BLaER1 treated with 17β-estradiol and CSF1 and Interleukin-3, amounts not matched to agents 10 nM and 100 nM (cell line): Measurements from ENCODE around the gene MLH3.
"Not testable (repeated sequence)": the region's sequence is repeated elsewhere in the genome, so short reads cannot be mapped to it uniquely, and the experiment has no call there.

Experiments
- H3K27ac ChIP-seq, 11 experiments: shearing (Covaris generic); formaldehyde crosslinking; 2 replicates each; pipeline ENCODE4 v1.8.1; 2022
- H3K27me3 ChIP-seq, 11 experiments: shearing (Covaris generic); formaldehyde crosslinking; 2 replicates each; pipeline ENCODE4 v1.8.1; 2022
- H3K36me3 ChIP-seq, 11 experiments: shearing (Covaris generic); formaldehyde crosslinking; 2 replicates each; pipeline ENCODE4 v1.8.1; 2022
- H3K4me1 ChIP-seq, 10 experiments: shearing (Covaris generic); formaldehyde crosslinking; 2 replicates each; pipeline ENCODE4 v1.8.1; 2022
- H3K4me2 ChIP-seq, 11 experiments: shearing (Covaris generic); formaldehyde crosslinking; 2 replicates each; pipeline ENCODE4 v1.8.1; 2022
- H3K4me3 ChIP-seq, 10 experiments: shearing (Covaris generic); formaldehyde crosslinking; 2 replicates each; pipeline ENCODE4 v1.8.1; 2022
- H3K9ac ChIP-seq, 11 experiments: shearing (Covaris generic); formaldehyde crosslinking; 2 replicates each; pipeline ENCODE4 v1.8.1; 2022
- H3K9me3 ChIP-seq, 11 experiments: shearing (Covaris generic); formaldehyde crosslinking; replicated peaks in 1 of 11; 2 replicates each; pipeline ENCODE4 v1.8.1; 2022
- H4K20me1 ChIP-seq, 11 experiments: shearing (Covaris generic); formaldehyde crosslinking; 2 replicates each; pipeline ENCODE4 v1.8.1; 2022
- Cebpa-rat ChIP-seq, 11 experiments: shearing (Covaris generic); IDR thresholded peaks; 2 replicates each; pipeline ENCODE4 v1.8.1; 2022

MLH3 gene

DNA sequence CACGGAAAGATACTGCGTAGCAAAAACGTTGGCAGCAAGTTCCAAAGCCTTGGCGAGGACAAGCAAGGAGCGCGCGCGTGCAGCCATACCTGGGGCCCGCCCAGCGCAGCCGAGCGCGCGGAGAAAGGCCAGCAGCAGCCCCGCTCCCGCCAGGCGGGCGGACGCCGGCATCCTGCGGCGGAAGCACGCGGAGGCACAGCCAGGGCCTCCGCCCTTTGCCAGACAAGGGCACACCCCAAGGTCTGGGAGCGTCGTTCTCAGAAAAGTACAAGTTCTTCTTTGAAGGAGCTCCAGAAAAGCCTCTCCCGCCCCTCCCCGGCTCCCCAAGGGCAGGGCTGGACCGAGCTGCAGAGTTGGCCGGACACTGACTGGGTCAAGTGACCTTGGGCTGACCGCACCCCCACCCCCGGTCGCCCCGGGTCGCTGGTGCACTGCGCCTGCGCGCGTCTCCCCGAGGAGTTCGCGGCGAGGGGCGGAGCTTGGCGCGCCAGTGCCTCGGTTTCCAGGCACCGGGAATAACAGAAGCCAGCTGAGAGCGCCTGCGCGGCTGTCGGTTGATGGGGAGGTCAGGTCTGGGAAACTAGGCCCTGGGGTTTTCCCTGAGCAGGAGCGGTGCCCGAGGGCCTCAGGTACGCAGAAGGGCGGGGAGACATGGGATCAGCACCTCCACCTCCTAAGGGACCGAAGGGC is 18.0 kb upstream of the MLH3 start, which contains the start of gene ZC2HC1C:
Gene ZC2HC1C, plus strand, starts transcription at position 521 of the 690 bp plus-strand sequence. CDS start 933 bp downstream, outside the sequence.
- Histone ChIP-seq H3K27ac (peak within 1 kb of the TSS in 9 of 11 experiments; percentile 6 to 70 (median 52); a peak in 14 of 22 replicates), H3K4me2 (peak within 1 kb of the TSS; percentile 66 to 92 (median 85)), H3K27me3 (peaks cover 19 to 39% (median 32%) of the 10 kb centered on the region in 11 experiments), H4K20me1 (no peaks in the 10 kb centered on the region), H3K4me3 (peak within 1 kb of the TSS; percentile 43 to 63 (median 49)), H3K9ac (peak within 1 kb of the TSS; percentile 33 to 69 (median 58); a peak in 20 of 22 replicates), H3K9me3 (no peaks in the 10 kb centered on the region), H3K36me3 (no peaks in the 10 kb centered on the region), H3K4me1 (peaks cover 15 to 36% (median 17%) of the 10 kb centered on the region in 10 experiments)
- TF ChIP-seq Cebpa-rat (IDR thresholded peaks at IDR 0.05): no peak

DNA sequence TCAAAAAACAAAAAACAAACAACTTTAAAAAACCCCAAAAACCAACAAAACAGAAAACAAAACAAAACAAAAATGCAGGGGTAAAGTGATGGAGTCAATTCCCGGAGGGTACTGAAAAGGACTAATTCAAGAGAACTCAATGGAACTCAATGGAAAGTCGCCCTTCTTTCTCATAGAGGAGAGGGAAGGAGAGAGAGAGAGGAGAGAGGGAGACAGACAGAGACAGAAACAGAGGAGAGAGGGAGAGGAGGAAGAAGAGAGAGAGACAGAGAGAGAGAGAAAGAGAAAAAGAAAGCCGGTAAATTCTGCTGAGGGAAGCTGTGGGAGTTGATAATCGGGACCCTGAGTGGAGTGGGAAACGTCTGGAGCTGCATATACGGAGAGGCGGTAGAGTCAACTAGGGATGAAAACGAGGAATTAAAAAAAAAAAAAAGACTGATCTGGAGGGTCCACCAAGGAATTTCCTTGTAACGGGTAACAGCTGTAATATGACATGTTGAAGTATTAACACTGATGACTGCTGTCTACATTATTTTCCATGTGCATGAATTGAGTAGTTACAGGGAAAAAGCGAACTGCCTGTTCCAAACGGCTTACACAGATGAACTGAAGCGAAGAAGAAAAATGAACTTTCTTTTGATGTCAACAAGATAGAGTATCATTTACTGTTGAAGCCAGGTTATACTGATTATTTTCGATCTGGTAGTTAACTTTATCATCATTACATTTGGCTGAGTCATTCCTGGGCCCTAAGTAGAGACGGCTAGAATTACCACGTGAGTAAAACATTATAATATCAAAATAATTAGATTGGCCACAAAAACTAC is 17.2 kb upstream of the MLH3 start:
- H3K27me3 ChIP-seq: peaks cover 19 to 39% (median 32%) of the 10 kb centered on the region in 11 experiments
- H3K9ac ChIP-seq: peak overlapping the region; percentile 33 to 69 (median 58); a peak in 20 of 22 replicates
- H3K36me3 ChIP-seq: no peaks in the 10 kb centered on the region
- peak overlapping the region; percentile 43 to 63 (median 49); a peak in 19 of 20 replicates for H3K4me3 ChIP-seq
- peaks cover 15 to 38% (median 20%) of the 10 kb centered on the region in 10 experiments for H3K4me1 ChIP-seq
- peak overlapping the region; percentile 66 to 92 (median 85) for H3K4me2 ChIP-seq
- peak overlapping the region in 8 of 11 experiments; percentile 9 to 70 (median 57); a peak in 11 of 22 replicates for H3K27ac ChIP-seq
- no peaks in the 10 kb centered on the region for H3K9me3 ChIP-seq
- H4K20me1 ChIP-seq: no peaks in the 10 kb centered on the region
- no peak for TF ChIP-seq Cebpa-rat (IDR thresholded peaks at IDR 0.05)

DNA sequence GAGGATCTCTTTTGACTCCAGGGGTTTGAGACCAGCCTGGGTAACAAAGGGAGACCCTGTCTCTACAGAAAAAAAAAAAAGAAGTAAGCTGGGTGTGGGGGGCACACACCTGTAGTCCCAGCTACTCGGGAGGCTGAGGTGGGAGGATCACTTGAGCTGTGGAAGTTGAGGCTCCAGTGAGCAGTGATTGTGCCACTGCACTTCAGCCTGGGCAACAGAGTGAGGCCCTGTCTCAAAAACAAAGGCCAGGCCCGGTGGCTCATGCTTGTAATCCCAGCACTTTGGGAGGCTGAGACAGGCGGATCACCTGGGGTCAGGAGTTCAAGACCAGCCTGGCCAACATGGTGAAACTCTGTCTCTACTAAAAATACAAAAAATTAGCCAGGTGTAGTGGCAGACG is 16.5 kb upstream of the MLH3 start:
- not testable (repeated sequence) for H3K36me3 ChIP-seq, H3K9me3 ChIP-seq, H4K20me1 ChIP-seq, H3K4me3 ChIP-seq, H3K9ac ChIP-seq, H3K27ac ChIP-seq
- Histone ChIP-seq H3K4me1 (peaks cover 15 to 45% (median 25%) of the 10 kb centered on the region in 10 experiments), H3K27me3 (peaks cover 19 to 39% (median 32%) of the 10 kb centered on the region in 11 experiments), H3K4me2 (peak overlapping the region in 4 of 11 experiments; percentile 27 to 90 (median 89); a peak in 6 of 22 replicates)

DNA sequence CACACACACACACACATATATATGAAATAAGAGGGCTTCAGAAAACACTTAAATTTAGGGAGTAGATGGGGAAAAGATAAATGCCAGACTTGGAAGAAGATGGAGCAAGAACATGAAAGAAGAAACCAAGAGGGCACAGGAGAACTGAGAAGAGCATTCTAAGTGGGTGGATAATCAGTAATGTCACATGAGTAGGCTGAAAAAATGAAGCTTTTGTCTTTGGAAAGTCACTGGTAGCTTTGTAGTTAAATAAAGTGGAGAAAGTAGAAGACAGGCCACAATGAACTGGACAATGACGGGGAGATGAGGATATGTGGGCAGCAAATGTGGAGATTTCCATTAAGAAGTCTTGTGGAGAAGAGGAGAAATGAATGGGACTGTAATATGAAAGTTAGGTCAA is 15.9 kb upstream of the MLH3 start:
- TF ChIP-seq Cebpa-rat (IDR thresholded peaks at IDR 0.05): no peak
- Histone ChIP-seq H3K27ac (no peak overlapping the region), H3K36me3 (no peaks in the 10 kb centered on the region), H3K4me2 (peak overlapping the region in 2 of 11 experiments; percentile 3 to 27; a peak in 1 of 22 replicates), H3K9me3 (no peaks in the 10 kb centered on the region), H3K4me3 (no peak overlapping the region), H3K27me3 (peaks cover 19 to 39% (median 32%) of the 10 kb centered on the region in 11 experiments), H4K20me1 (no peaks in the 10 kb centered on the region), H3K9ac (no peak overlapping the region), H3K4me1 (peaks cover 20 to 47% (median 29%) of the 10 kb centered on the region in 10 experiments)

- TF ChIP-seq Cebpa-rat (IDR thresholded peaks at IDR 0.05): no peak
- peak overlapping the region in 2 of 11 experiments; percentile 3 to 8; a peak in 3 of 22 replicates for H3K4me2 ChIP-seq
Observed at GRCh38 chr14:75066691-75067090, 15.4 kb upstream of the MLH3 start.

GRCh38 chr14:75064205-75064567 is 12.9 kb upstream of the MLH3 start:
- peak overlapping the region; percentile 75 to 98 (median 95) for H3K4me2 ChIP-seq
- peaks cover 0 to 25% (median 19%) of the 10 kb centered on the region in 11 experiments; a peak in 19 of 22 replicates for H3K36me3 ChIP-seq
- peak overlapping the region in 6 of 11 experiments; percentile 63 to 80 (median 70); a peak in 6 of 22 replicates for H3K27ac ChIP-seq
- peaks cover 12 to 22% (median 19%) of the 10 kb centered on the region in 11 experiments for H3K27me3 ChIP-seq
- peak overlapping the region; percentile 73 to 90 (median 82) for H3K4me3 ChIP-seq
- H3K9ac ChIP-seq: peak overlapping the region; percentile 72 to 85 (median 81); a peak in 21 of 22 replicates
- TF ChIP-seq Cebpa-rat (IDR thresholded peaks at IDR 0.05): no peak
- H3K9me3 ChIP-seq: peaks cover 6 to 13% (median 10%) of the 10 kb centered on the region in 11 experiments; a peak in 17 of 22 replicates
- H4K20me1 ChIP-seq: no peaks in the 10 kb centered on the region
- H3K4me1 ChIP-seq: peaks cover 17 to 42% (median 25%) of the 10 kb centered on the region in 10 experiments

More at GRCh38 chr14:75066691-75067090, 15.4 kb upstream of the MLH3 start:
- H3K4me3 ChIP-seq: no peak overlapping the region
- H3K27ac ChIP-seq: no peak overlapping the region
- peaks cover 0 to under 1% (median 0%) of the 10 kb centered on the region in 11 experiments; a peak in 1 of 22 replicates for H3K36me3 ChIP-seq
- H3K4me1 ChIP-seq: peaks cover 20 to 47% (median 29%) of the 10 kb centered on the region in 10 experiments
- no peak overlapping the region for H3K9ac ChIP-seq
- H3K9me3 ChIP-seq: no peaks in the 10 kb centered on the region
- H4K20me1 ChIP-seq: no peaks in the 10 kb centered on the region
- peaks cover 19 to 39% (median 32%) of the 10 kb centered on the region in 11 experiments for H3K27me3 ChIP-seq

GRCh38 chr14:75063491-75064204 is 12.4 kb upstream of the MLH3 start, which contains the start of gene ACYP1:
Gene ACYP1 (minus strand): TSS chr14:75064024. CDS start chr14:75063553, 471 bp downstream.
- H3K4me1 ChIP-seq: peaks cover 12 to 37% (median 19%) of the 10 kb centered on the region in 10 experiments
- peaks cover 0 to 30% (median 21%) of the 10 kb centered on the region in 11 experiments; a peak in 19 of 22 replicates for H3K36me3 ChIP-seq
- peaks cover 6 to 13% (median 10%) of the 10 kb centered on the region in 11 experiments; a peak in 17 of 22 replicates for H3K9me3 ChIP-seq
- peak within 1 kb of the TSS; percentile 73 to 90 (median 82) for H3K4me3 ChIP-seq
- H3K27ac ChIP-seq: peak within 1 kb of the TSS; percentile 40 to 80 (median 71); a peak in 20 of 22 replicates
- H4K20me1 ChIP-seq: no peaks in the 10 kb centered on the region
- peaks cover 7 to 17% (median 14%) of the 10 kb centered on the region in 11 experiments for H3K27me3 ChIP-seq
- peak within 1 kb of the TSS; percentile 72 to 85 (median 81) for H3K9ac ChIP-seq
- peak within 1 kb of the TSS; percentile 75 to 98 (median 95) for H3K4me2 ChIP-seq
- no peak for TF ChIP-seq Cebpa-rat (IDR thresholded peaks at IDR 0.05)

DNA sequence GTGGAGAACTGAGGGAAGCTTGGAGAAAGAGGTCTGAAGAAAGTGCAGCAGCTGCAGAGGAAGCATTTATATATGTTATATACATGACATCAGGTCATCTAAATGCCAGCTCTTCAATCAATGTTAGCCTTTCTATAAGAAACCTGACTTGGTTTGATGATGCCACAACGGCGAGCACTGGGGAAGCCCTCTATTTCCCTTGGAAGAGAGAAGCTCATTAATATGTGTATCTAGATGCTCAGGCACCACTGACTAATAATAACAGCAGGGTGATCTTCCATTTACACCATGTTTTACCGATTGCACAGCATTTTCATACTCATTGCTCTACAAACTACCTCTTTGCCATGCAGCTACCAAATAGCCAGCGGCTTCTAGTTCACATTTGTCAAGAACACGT is 11.7 kb upstream of the MLH3 start:
- Histone ChIP-seq H3K9me3 (peaks cover 6 to 13% (median 10%) of the 10 kb centered on the region in 11 experiments; a peak in 17 of 22 replicates), H3K36me3 (peaks cover 0 to 36% (median 22%) of the 10 kb centered on the region in 11 experiments; a peak in 19 of 22 replicates), H3K4me2 (peak overlapping the region; percentile 75 to 98 (median 95)), H4K20me1 (no peaks in the 10 kb centered on the region), H3K27ac (peak overlapping the region in 6 of 11 experiments; percentile 63 to 80 (median 76); a peak in 7 of 22 replicates), H3K9ac (peak overlapping the region; percentile 72 to 85 (median 81); a peak in 20 of 22 replicates), H3K4me1 (peaks cover 12 to 32% (median 15%) of the 10 kb centered on the region in 10 experiments; a peak in 19 of 20 replicates), H3K27me3 (peaks cover under 1 to 10% (median 7%) of the 10 kb centered on the region in 11 experiments; a peak in 20 of 22 replicates), H3K4me3 (peak overlapping the region; percentile 73 to 90 (median 82))
- no peak for TF ChIP-seq Cebpa-rat (IDR thresholded peaks at IDR 0.05)
